Measurements from ENCODE around the gene MACROD1.
"Not testable (repeated sequence)": the region's sequence is repeated elsewhere in the genome, so short reads cannot be mapped to it uniquely, and the experiment has no call there.

MACROD1 gene

DNA sequence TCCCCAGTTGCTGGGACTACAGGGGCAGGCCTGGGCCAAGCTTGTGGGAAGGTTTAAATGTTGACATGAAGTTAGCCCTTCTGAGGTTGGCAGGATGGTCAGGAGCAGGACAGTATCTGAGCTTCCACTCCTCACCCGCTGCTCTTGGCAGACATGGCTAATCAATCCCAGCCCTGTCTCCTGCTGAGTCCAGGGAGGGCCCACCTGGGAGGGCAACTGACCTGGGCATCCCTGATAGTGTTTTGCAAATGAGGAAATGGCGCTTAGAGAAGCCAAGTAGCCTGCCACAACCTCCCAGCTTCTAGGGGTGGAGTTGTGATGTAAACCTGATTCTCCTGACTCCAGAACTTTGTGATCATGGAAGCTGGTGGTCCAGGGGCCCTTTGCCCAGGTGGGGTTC, 113.5 kb downstream of the MACROD1 start:
- no peak for DNase-seq (ENCODE audit: low read depth, low spot score)
- no peak overlapping the region for H3K4me3 ChIP-seq (ENCODE audit: low read length)

GRCh38 chr11:64051297-64051696, 114.6 kb downstream of the MACROD1 start:
- no peak for DNase-seq (ENCODE audit: low read depth, low spot score)
- H3K4me3 ChIP-seq (ENCODE audit: low read length): no peak overlapping the region

- H3K4me3 ChIP-seq (ENCODE audit: low read length): no peak overlapping the region
- no peak for DNase-seq (ENCODE audit: low read depth, low spot score)
These were observed 116.4 kb downstream of the MACROD1 start for GRCh38 chr11:64049509-64049908.

GRCh38 chr11:64048042-64048854, 117.7 kb downstream of the MACROD1 start:
- H3K4me3 ChIP-seq (ENCODE audit: low read length): no peak overlapping the region
- DNase-seq (ENCODE audit: low read depth, low spot score): no peak

GRCh38 chr11:64047373-64047772, 118.5 kb downstream of the MACROD1 start:
- DNase-seq (ENCODE audit: low read depth, low spot score); H3K4me3 ChIP-seq (ENCODE audit: low read length): not testable (repeated sequence)

DNA sequence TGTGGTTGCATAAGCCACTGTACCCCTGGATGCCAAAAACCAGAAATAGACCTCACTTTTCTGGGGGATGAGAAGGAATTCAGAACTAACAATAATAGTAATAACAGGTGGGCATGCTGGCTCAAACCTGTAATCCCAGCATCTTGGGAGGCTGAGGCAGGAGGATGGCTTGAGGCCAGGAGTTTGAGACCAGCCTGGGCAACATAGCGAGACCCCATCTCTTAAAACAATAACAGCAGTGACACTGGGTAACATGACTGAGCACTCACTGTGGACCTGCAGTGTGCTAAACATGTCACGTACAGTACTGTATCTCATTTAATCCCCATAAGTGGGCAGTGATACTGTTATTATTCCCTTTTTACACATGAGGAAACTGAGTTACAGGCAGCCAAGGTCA, 120.2 kb downstream of the MACROD1 start:
- no peak overlapping the region for H3K4me3 ChIP-seq (ENCODE audit: low read length)
- DNase-seq (ENCODE audit: low read depth, low spot score): no peak

- H3K4me3 ChIP-seq (ENCODE audit: low read length): no peak overlapping the region
- no peak for DNase-seq (ENCODE audit: low read depth, low spot score)
These were observed 121.1 kb downstream of the MACROD1 start for GRCh38 chr11:64044730-64045393.

DNA sequence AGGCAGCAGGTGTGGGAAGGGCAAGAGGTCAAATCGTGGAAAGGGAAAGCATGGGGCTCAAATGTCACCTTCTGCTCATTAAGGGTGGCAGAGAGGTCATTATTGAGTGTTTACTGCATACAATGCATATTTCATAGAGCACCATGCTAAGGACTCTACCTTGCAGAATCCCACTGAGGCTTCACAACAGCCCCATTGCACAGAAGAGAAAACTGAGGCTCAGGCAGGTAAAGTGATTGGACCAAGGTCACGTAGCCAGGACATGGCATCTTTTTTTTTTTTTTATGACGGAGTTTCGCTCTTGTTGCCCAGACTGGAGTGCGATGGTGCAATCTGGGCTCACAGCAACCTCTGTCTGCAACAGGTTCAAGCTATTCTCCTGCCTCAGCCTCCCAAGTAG, 122.4 kb downstream of the MACROD1 start:
- H3K4me3 ChIP-seq (ENCODE audit: low read length): no peak overlapping the region
- no peak for DNase-seq (ENCODE audit: low read depth, low spot score)

GRCh38 chr11:64042301-64042700, 123.6 kb downstream of the MACROD1 start:
- no peak for DNase-seq (ENCODE audit: low read depth, low spot score)
- no peak overlapping the region for H3K4me3 ChIP-seq (ENCODE audit: low read length)

GRCh38 chr11:64041846-64042245, 124.1 kb downstream of the MACROD1 start:
- H3K4me3 ChIP-seq (ENCODE audit: low read length): no peak overlapping the region
- no peak for DNase-seq (ENCODE audit: low read depth, low spot score)

- no peak overlapping the region for H3K4me3 ChIP-seq (ENCODE audit: low read length)
- no peak for DNase-seq (ENCODE audit: low read depth, low spot score)
These were observed 125.1 kb downstream of the MACROD1 start for GRCh38 chr11:64040684-64041322.

- no peak for DNase-seq (ENCODE audit: low read depth, low spot score)
- H3K4me3 ChIP-seq (ENCODE audit: low read length): no peak overlapping the region
These were observed 126.8 kb downstream of the MACROD1 start for GRCh38 chr11:64039012-64039665.

GRCh38 chr11:64038500-64038899, 127.4 kb downstream of the MACROD1 start:
- no peak for DNase-seq (ENCODE audit: low read depth, low spot score)
- H3K4me3 ChIP-seq (ENCODE audit: low read length): no peak overlapping the region

- no peak overlapping the region for H3K4me3 ChIP-seq (ENCODE audit: low read length)
- no peak for DNase-seq (ENCODE audit: low read depth, low spot score)
These were observed 128.8 kb downstream of the MACROD1 start for GRCh38 chr11:64037027-64037634.

GRCh38 chr11:64036087-64037026, 129.6 kb downstream of the MACROD1 start:
- H3K4me3 ChIP-seq (ENCODE audit: low read length): no peak overlapping the region
- DNase-seq (ENCODE audit: low read depth, low spot score): no peak

DNA sequence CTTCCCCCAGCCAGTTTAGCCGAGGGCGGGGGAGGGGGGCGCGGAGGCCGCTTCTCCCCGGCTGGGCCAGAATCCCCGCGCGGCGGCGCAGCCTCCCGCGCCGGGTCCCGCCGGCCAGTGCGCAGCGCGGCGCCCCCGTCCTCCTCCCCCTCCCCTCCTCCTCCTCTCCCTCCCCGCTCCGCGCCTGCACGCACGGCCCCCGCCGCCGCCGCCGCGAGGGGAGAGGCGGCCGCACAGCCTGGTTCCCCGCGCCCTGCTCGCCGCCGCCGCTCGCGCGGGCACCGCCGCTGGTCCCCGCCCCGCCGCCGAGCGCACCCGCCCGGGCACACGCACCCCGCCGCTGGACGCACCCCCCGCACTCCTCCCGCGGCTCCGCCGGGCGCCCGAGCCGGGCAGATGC, 130.3 kb downstream of the MACROD1 start, which contains the start of gene FLRT1:
FLRT1 (plus strand) TSS at position 356 of the 400 bp plus-strand sequence. CDS start 80,337 bp downstream, outside the sequence.
- DNase-seq (ENCODE audit: low read depth, low spot score): no peak
- no peak within 1 kb of the TSS for H3K4me3 ChIP-seq (ENCODE audit: low read length)

- no peak for DNase-seq (ENCODE audit: low read depth, low spot score)
- H3K4me3 ChIP-seq (ENCODE audit: low read length): no peak overlapping the region
These were observed 130.8 kb downstream of the MACROD1 start for GRCh38 chr11:64035081-64035524.

DNA sequence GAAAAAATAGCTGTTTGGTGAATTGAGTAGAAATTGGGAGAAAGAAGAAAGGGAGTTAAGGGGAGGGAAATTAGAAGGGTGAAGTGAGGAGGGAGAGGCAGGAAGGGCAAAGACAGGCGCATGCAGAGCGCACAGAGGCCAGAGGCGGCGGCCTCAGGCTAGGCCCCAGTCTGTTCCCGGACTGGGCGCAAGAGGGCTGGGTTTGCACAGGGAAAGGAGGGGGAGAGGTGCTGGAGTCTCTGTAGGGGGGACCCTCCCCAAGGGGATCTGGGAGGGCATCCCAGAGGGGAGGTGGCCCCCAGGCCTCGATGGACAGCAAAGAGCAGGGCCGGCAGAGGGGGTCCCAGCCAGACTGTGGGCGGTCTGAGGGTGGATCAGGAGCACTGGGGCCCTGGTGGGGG, 131.5 kb downstream of the MACROD1 start:
- no peak overlapping the region for H3K4me3 ChIP-seq (ENCODE audit: low read length)
- DNase-seq (ENCODE audit: low read depth, low spot score): no peak
